HepG2 (cell line): ENCODE measurements around the gene CD2AP. TPM values are rescaled to one million over a fixed set of nuclear protein-coding genes. Genes with fewer than 3 reads are reported as not detected.

ENCODE experiments used
- ATF7-NPFF ChIP-seq: sonication (generic); formaldehyde crosslinking; IDR thresholded peaks from 2 replicates; pipeline ENCODE4 v1.8.1; 2023; ENCODE audit warnings: mild to moderate bottlenecking, low read depth, missing genetic modification reagents, moderate library complexity
- CBX2 ChIP-seq, 2 experiments: fragments of 200-600 bp in 1 of 2; sonication (generic); formaldehyde crosslinking in 1 of 2; IDR thresholded peaks; 2 replicates each; pipeline versions ENCODE4 v1.7.0 to v1.8.1; 2018 to 2022; ENCODE audit warnings: low read depth in 2 of 2, low read length in 1 of 2, mild to moderate bottlenecking in 1 of 2, missing genetic modification reagents in 1 of 2
- CC2D1A ChIP-seq: sonication (generic); formaldehyde crosslinking; IDR thresholded peaks from 2 replicates; pipeline ENCODE4 v1.8.1; 2023; ENCODE audit warnings: mild to moderate bottlenecking, missing genetic modification reagents
- CENPBD1 ChIP-seq: sonication (generic); formaldehyde crosslinking; IDR thresholded peaks from 2 replicates; pipeline ENCODE4 v1.8.0; 2022; ENCODE audit warnings: missing genetic modification reagents, low read depth, mild to moderate bottlenecking, borderline replicate concordance
- CENPX ChIP-seq: sonication (generic); formaldehyde crosslinking; IDR thresholded peaks from 2 replicates; pipeline ENCODE4 v1.9.0; 2021; ENCODE audit warnings: mild to moderate bottlenecking, missing genetic modification reagents, moderate library complexity
- FOXP1 ChIP-seq, 2 experiments: fragments of 450-650 bp in 1 of 2; IDR thresholded peaks; 2 replicates each; pipeline ENCODE4 v1.6.1; 2017 to 2018; ENCODE audit warnings: antibody characterized with exemption in 1 of 2
- KDM3A ChIP-seq: IDR thresholded peaks from 2 replicates; pipeline ENCODE4 v1.6.1; 2018; ENCODE audit warnings: low read depth, missing compliant biosample characterization
- KDM5A ChIP-seq: fragments of 200-600 bp; sonication (generic); IDR thresholded peaks from 2 replicates; pipeline ENCODE4 v1.7.0; 2018; ENCODE audit warnings: antibody characterized with exemption, mild to moderate bottlenecking, low read length, borderline replicate concordance
- KLF16 ChIP-seq, 2 experiments: sonication (generic) in 1 of 2; formaldehyde crosslinking in 1 of 2; IDR thresholded peaks; 2 replicates each; pipeline versions ENCODE4 v1.6.1 to v1.8.0; 2016 to 2023; ENCODE audit warnings: missing genetic modification reagents in 2 of 2, missing compliant biosample characterization in 1 of 2
- MAF1 ChIP-seq: sonication (generic); formaldehyde crosslinking; IDR thresholded peaks from 2 replicates; pipeline ENCODE4 v1.5.0; 2020; ENCODE audit warnings: missing genetic modification reagents, borderline replicate concordance
- NFIC ChIP-seq: IDR thresholded peaks from 2 replicates; pipeline ENCODE4 v1.6.1; 2012; ENCODE audit warnings: mild to moderate bottlenecking, low read length, inconsistent platforms
- POLR2AphosphoS5 ChIP-seq: IDR thresholded peaks from 2 replicates; pipeline ENCODE4 v1.6.1; 2012; ENCODE audit warnings: low read depth, low read length
- ZNF136 ChIP-seq: sonication (generic); formaldehyde crosslinking; IDR thresholded peaks from 2 replicates; pipeline ENCODE4 v1.8.1; 2022; ENCODE audit warnings: low read depth, mild to moderate bottlenecking, moderate library complexity, missing genetic modification reagents
- ZNF20 ChIP-seq: sonication (generic); formaldehyde crosslinking; IDR thresholded peaks from 2 replicates; pipeline ENCODE4 v1.4.0; 2020; ENCODE audit warnings: mild to moderate bottlenecking, moderate library complexity, missing genetic modification reagents
- ZNF3 ChIP-seq: IDR thresholded peaks from 2 replicates; pipeline ENCODE4 v1.7.0; 2017; ENCODE audit warnings: inconsistent platforms
- ZNF547 ChIP-seq: sonication (generic); formaldehyde crosslinking; IDR thresholded peaks from 2 replicates; pipeline ENCODE4 v1.5.1; 2020; ENCODE audit warnings: mild to moderate bottlenecking, missing genetic modification reagents
- ZNF672 ChIP-seq: sonication (generic); formaldehyde crosslinking; IDR thresholded peaks from 2 replicates; pipeline ENCODE4 v1.8.1; 2022; ENCODE audit warnings: missing genetic modification reagents
- ZNF790 ChIP-seq: sonication (generic); formaldehyde crosslinking; IDR thresholded peaks from 2 replicates; pipeline ENCODE4 v1.8.0; 2022; ENCODE audit warnings: missing genetic modification reagents, mild to moderate bottlenecking, borderline replicate concordance
- polyA plus RNA-seq, 8 experiments: library from polyadenylated mRNA; depleted of rRNA in 3 of 8; stranded (reverse) in 7 of 8; unstranded in 1 of 8; fragments of >200 nt; fragmentation: Illumina TruSeq in 4 of 8; extraction: Trizol in 4 of 8; gene quantifications; 2 replicates each; pipeline versions ENCODE4 v1.2.1 to v1.2.3, GENCODE V29; 2011 to 2016; ENCODE audit warnings: low read depth in 4 of 8, missing spikeins in 1 of 8, mixed read lengths in 1 of 8; ENCODE audit not compliant: insufficient read depth in 1 of 8
- total RNA-seq, 5 experiments: library from RNA; depleted of rRNA; stranded (reverse); fragments of >200 nt; fragmentation: Illumina TruSeq; extraction: Trizol; gene quantifications; 2 replicates each; pipeline ENCODE4 v1.2.3, GENCODE V29; 2016; ENCODE audit warnings: low read depth in 1 of 5
- TF ChIP-seq, protein P1 (sequence below): sonication (generic); formaldehyde crosslinking; IDR thresholded peaks from 2 replicates; pipeline ENCODE4 v1.8.1; 2023; ENCODE audit warnings: mild to moderate bottlenecking, missing genetic modification reagents, borderline replicate concordance
- TF ChIP-seq, protein P2 (sequence below): sonication (generic); formaldehyde crosslinking; IDR thresholded peaks from 2 replicates; pipeline ENCODE4 v1.5.0; 2020; ENCODE audit warnings: mild to moderate bottlenecking, missing genetic modification reagents, moderate library complexity
- TF ChIP-seq, protein P3 (sequence below): sonication (generic); formaldehyde crosslinking; IDR thresholded peaks from 2 replicates; pipeline ENCODE4 v1.4.0; 2020; ENCODE audit warnings: missing genetic modification reagents
- TF ChIP-seq, protein P4 (sequence below): sonication (generic); formaldehyde crosslinking; IDR thresholded peaks from 2 replicates; pipeline ENCODE4 v1.4.0; 2020; ENCODE audit warnings: missing genetic modification reagents, borderline replicate concordance

CD2AP gene
- total and polyA plus RNA-seq, 2 of the 13 experiments (the other 11 are each of a cell fraction or from before 2014, with no cell fraction given), result 8.6 to 31.9 TPM

DNA sequence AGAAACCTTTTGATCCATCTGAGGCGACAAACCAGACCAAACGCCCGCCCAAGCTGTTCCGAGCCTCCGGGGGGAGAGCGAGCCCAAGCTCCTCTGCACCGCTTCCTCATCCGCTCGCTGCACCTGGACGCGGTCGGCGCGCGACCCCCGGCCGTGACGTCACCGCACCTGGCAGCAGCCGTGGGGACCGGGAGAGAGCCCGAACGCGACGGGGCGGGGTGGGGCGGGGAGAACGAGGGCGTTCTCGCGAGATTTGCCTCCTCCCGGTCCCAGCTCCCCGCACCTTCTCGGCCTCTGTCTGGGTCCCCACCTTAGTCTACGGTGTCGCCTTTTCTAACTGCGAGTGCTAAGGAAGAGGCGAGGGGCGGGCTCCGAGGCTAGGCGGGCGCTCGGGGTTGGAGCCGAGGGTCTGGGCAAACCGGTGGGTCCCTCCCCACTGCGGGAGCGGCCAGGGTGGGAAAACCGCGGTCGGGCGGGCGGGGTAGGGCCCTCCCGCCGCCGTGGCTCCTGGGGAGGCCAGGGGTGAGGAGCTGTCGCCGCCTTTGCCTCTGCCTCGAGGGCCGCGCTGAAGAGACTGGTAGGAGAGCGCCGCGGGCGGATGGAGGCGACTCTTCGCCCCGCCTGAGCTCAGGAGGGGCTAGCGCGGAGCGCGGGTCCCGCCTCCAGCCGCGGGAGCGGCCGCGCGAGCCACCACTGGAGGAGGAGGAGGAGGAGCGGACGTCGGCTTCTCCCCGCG lies at the start of gene CD2AP (continued):
- peak; percentile 22; the same call in 1 of the 2 replicates for TF ChIP-seq ZNF136 (CRISPR knock-in tag)
- 0 out of 2 replicates have a peak, but pooled peaks have one; percentile 15 for TF ChIP-seq CC2D1A
- TF ChIP-seq, protein P1, sequence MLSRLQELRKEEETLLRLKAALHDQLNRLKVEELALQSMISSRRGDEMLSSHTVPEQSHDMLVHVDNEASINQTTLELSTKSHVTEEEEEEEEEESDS (CRISPR knock-in tag), result no peak
- peak; percentile 84 for TF ChIP-seq ZNF20 (CRISPR knock-in tag)
- peak; percentile 7; the same call in 1 of the 2 replicates for TF ChIP-seq ZNF3
- TF ChIP-seq, protein P2, sequence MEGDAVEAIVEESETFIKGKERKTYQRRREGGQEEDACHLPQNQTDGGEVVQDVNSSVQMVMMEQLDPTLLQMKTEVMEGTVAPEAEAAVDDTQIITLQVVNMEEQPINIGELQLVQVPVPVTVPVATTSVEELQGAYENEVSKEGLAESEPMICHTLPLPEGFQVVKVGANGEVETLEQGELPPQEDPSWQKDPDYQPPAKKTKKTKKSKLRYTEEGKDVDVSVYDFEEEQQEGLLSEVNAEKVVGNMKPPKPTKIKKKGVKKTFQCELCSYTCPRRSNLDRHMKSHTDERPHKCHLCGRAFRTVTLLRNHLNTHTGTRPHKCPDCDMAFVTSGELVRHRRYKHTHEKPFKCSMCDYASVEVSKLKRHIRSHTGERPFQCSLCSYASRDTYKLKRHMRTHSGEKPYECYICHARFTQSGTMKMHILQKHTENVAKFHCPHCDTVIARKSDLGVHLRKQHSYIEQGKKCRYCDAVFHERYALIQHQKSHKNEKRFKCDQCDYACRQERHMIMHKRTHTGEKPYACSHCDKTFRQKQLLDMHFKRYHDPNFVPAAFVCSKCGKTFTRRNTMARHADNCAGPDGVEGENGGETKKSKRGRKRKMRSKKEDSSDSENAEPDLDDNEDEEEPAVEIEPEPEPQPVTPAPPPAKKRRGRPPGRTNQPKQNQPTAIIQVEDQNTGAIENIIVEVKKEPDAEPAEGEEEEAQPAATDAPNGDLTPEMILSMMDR (CRISPR knock-in tag), result peak; percentile 48
- no peak for TF ChIP-seq CENPBD1
- peak; percentile 60 for TF ChIP-seq ATF7-NPFF
- TF ChIP-seq CENPX (CRISPR knock-in tag), result no peak
- TF ChIP-seq ZNF547 (CRISPR knock-in tag), result peak; percentile 59
- no peak for TF ChIP-seq NFIC
- TF ChIP-seq ZNF790 (CRISPR knock-in tag), result no peak
- no peak for TF ChIP-seq FOXP1 (IDR thresholded peaks at IDR 0.05)
- no peak for TF ChIP-seq FOXP1 (CRISPR knock-in tag; IDR thresholded peaks at IDR 0.05)
- TF ChIP-seq, protein P3, sequence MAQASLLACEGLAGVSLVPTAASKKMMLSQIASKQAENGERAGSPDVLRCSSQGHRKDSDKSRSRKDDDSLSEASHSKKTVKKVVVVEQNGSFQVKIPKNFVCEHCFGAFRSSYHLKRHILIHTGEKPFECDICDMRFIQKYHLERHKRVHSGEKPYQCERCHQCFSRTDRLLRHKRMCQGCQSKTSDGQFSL (CRISPR knock-in tag), result peak; percentile 48; the same call in 1 of the 2 replicates
- peak; percentile 99 for TF ChIP-seq POLR2AphosphoS5
- TF ChIP-seq KLF16 (CRISPR knock-in tag; IDR thresholded peaks at IDR 0.05), result peak in 1 of 2 experiments; percentile 89; a peak in 2 of 4 replicates
- peak; percentile 82 for TF ChIP-seq KDM3A
- TF ChIP-seq KDM5A, result peak; percentile 78; the same call in 1 of the 2 replicates
- peak; percentile 71; the same call in 1 of the 2 replicates for TF ChIP-seq MAF1 (CRISPR knock-in tag)
- TF ChIP-seq, protein P4, sequence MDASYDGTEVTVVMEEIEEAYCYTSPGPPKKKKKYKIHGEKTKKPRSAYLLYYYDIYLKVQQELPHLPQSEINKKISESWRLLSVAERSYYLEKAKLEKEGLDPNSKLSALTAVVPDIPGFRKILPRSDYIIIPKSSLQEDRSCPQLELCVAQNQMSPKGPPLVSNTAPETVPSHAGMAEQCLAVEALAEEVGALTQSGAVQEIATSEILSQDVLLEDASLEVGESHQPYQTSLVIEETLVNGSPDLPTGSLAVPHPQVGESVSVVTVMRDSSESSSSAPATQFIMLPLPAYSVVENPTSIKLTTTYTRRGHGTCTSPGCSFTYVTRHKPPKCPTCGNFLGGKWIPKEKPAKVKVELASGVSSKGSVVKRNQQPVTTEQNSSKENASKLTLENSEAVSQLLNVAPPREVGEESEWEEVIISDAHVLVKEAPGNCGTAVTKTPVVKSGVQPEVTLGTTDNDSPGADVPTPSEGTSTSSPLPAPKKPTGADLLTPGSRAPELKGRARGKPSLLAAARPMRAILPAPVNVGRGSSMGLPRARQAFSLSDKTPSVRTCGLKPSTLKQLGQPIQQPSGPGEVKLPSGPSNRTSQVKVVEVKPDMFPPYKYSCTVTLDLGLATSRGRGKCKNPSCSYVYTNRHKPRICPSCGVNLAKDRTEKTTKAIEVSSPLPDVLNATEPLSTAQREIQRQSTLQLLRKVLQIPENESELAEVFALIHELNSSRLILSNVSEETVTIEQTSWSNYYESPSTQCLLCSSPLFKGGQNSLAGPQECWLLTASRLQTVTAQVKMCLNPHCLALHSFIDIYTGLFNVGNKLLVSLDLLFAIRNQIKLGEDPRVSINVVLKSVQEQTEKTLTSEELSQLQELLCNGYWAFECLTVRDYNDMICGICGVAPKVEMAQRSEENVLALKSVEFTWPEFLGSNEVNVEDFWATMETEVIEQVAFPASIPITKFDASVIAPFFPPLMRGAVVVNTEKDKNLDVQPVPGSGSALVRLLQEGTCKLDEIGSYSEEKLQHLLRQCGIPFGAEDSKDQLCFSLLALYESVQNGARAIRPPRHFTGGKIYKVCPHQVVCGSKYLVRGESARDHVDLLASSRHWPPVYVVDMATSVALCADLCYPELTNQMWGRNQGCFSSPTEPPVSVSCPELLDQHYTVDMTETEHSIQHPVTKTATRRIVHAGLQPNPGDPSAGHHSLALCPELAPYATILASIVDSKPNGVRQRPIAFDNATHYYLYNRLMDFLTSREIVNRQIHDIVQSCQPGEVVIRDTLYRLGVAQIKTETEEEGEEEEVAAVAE, result peak; percentile 31; the same call in 1 of the 2 replicates
- no peak for TF ChIP-seq CBX2 (IDR thresholded peaks at IDR 0.05; ENCODE audit: low read depth, low read length)
- no peak for TF ChIP-seq CBX2 (CRISPR knock-in tag; IDR thresholded peaks at IDR 0.05; ENCODE audit: low read depth)
- 0 out of 2 replicates have a peak, but pooled peaks have one; percentile 59 for TF ChIP-seq ZNF672
